Glomerular endothelial cell (primary cell): ENCODE data around the gene CCL27. TPM values are rescaled to one million over a fixed set of nuclear protein-coding genes. Genes with fewer than 3 reads are reported as not detected.

Experiments
- DNase-seq: peaks from one replicate; pipeline ENCODE4 v3.0.0-alpha.2; 2011; ENCODE audit warnings: low read depth, low spot score; ENCODE audit errors: extremely low read depth
- total RNA-seq: library from RNA; depleted of rRNA; stranded (reverse); fragments of >200 nt; gene quantifications from 2 replicates; pipeline ENCODE4 v1.2.3, GENCODE V29; 2015

Gene CCL27
- total RNA-seq, 1 donor from 2014 or later = not detected

GRCh38 chr9:34628656-34629490 is 33.6 kb downstream of the CCL27 start, which contains the start of gene ARID3C:
TSS of gene ARID3C (minus strand) at chr9:34629066. CDS start at chr9:34628014, 1,052 bp downstream.
- no peak for DNase-seq

- DNase-seq = no peak
Observed at GRCh38 chr9:34627716-34628655, 34.5 kb downstream of the CCL27 start.

- DNase-seq = no peak
Observed at GRCh38 chr9:34625186-34625486, 37.3 kb downstream of the CCL27 start.

- no peak for DNase-seq
Observed at GRCh38 chr9:34624475-34625185, 37.8 kb downstream of the CCL27 start.

- DNase-seq = no peak
Observed at GRCh38 chr9:34623374-34624235, 38.9 kb downstream of the CCL27 start.

- peak; percentile 67 for DNase-seq
Observed at GRCh38 chr9:34620061-34620994, 42.1 kb downstream of the CCL27 start, which contains the start of gene DCTN3. TSS of gene DCTN3 (minus strand) at chr9:34620495. CDS start at chr9:34620464, 31 bp downstream.

GRCh38 chr9:34615132-34615531 is 47.3 kb downstream of the CCL27 start:
- no peak for DNase-seq

GRCh38 chr9:34612788-34613390 is 49.6 kb downstream of the CCL27 start:
- DNase-seq = no peak

Other genes with a start within 250 kb of the CCL27 start
- gene FAM219A, start 204.1 kb downstream of the CCL27 start, total RNA-seq = 37.5 and 49.8 TPM in 2 replicates
- not detected in 2 replicates for gene DNAI1, start 203.9 kb downstream of the CCL27 start, total RNA-seq
- not detected in 2 replicates for gene ENHO, start 139.7 kb downstream of the CCL27 start, total RNA-seq
- not detected in 2 replicates for gene CNTFR, start 72.9 kb downstream of the CCL27 start, total RNA-seq
- 17.5 and 21.5 TPM in 2 replicates for gene RPP25L, start 50.6 kb downstream of the CCL27 start, total RNA-seq
- gene DCTN3, start 42.2 kb downstream of the CCL27 start, total RNA-seq = 97.1 and 138 TPM in 2 replicates
- 0.29 TPM in 1 of 2 replicates, not detected in the other for gene ARID3C, start 33.6 kb downstream of the CCL27 start, total RNA-seq
- gene SIGMAR1, start 24.9 kb downstream of the CCL27 start, total RNA-seq = 105 and 134 TPM in 2 replicates
- 29.9 and 39.8 TPM in 2 replicates for gene GALT, start 16.0 kb downstream of the CCL27 start, total RNA-seq
- gene IL11RA, start 10.5 kb downstream of the CCL27 start, total RNA-seq = 5.7 and 9.3 TPM in 2 replicates
- gene CCL19, start 28.6 kb upstream of the CCL27 start, total RNA-seq = not detected in 2 replicates
- 0.19 and 0.64 TPM in 2 replicates for gene CCL21, start 47.5 kb upstream of the CCL27 start, total RNA-seq